IPS DF 4.7 (cell line): ENCODE data around the gene TMEM191C.
"Not testable (repeated sequence)": the region's sequence is repeated elsewhere in the genome, so short reads cannot be mapped to it uniquely, and the experiment has no call there.

Source experiments
- DNase-seq: peaks from one replicate; pipeline ENCODE4 v3.0.0-alpha.2; 2013; ENCODE audit warnings: low spot score; ENCODE audit errors: extremely low read depth

The TMEM191C gene

GRCh38 chr22:21446128-21446826, 20.9 kb upstream of the TMEM191C start:
- DNase-seq = no peak

- DNase-seq = no peak
These were observed 20.1 kb upstream of the TMEM191C start for GRCh38 chr22:21446827-21447690.

GRCh38 chr22:21447694-21448402, 19.3 kb upstream of the TMEM191C start:
- no peak for DNase-seq

GRCh38 chr22:21448627-21449416, 18.4 kb upstream of the TMEM191C start:
- no peak for DNase-seq

DNA sequence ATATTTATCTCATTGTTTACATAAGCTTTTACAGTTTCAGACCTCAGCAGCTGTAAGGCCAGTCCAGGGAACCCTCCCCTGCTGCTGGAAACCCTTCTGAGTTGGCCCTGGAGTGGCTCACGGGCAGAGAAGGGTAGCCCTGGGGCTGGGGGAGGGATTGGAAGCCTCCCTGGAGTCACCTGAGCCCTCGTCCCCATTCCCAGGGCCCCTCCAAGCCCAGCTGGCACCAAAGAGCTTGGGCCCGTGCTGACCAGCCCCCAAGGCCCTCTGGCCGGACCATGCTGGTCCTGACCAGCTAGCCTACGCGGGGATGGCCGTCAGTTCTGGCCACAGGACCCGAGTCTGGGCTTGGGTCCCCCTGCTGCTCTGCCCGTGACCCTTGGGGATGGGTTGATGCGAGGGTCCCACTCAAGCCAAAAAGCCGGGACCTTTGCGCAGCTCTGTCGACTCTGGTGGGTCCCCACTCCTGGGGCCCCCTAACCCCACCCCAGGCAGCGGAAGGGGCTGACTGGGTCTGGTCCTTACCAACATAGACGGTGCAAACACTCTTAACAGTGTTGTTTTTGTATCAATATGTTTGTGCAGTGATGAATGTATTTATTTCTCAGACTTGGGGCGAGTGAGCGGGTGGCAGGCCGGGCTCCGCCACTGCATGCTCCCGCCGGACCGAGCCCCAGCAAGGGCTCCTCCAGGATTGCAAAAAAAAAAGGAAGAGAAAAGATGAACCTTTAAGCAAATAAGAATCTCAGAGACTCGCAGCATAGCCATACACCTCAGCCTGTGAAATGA, 17.5 kb upstream of the TMEM191C start:
- no peak for DNase-seq

GRCh38 chr22:21450320-21450831, 16.8 kb upstream of the TMEM191C start:
- no peak for DNase-seq

- no peak for DNase-seq
These were observed 16.3 kb upstream of the TMEM191C start for GRCh38 chr22:21450858-21451353.

- DNase-seq = no peak
These were observed 15.4 kb upstream of the TMEM191C start for GRCh38 chr22:21451545-21452520.

GRCh38 chr22:21452666-21453065, 14.5 kb upstream of the TMEM191C start:
- DNase-seq = not testable (repeated sequence)

GRCh38 chr22:21454998-21455333, 12.2 kb upstream of the TMEM191C start:
- not testable (repeated sequence) for DNase-seq

- DNase-seq = no peak
These were observed 11.7 kb upstream of the TMEM191C start for GRCh38 chr22:21455334-21456089.

DNA sequence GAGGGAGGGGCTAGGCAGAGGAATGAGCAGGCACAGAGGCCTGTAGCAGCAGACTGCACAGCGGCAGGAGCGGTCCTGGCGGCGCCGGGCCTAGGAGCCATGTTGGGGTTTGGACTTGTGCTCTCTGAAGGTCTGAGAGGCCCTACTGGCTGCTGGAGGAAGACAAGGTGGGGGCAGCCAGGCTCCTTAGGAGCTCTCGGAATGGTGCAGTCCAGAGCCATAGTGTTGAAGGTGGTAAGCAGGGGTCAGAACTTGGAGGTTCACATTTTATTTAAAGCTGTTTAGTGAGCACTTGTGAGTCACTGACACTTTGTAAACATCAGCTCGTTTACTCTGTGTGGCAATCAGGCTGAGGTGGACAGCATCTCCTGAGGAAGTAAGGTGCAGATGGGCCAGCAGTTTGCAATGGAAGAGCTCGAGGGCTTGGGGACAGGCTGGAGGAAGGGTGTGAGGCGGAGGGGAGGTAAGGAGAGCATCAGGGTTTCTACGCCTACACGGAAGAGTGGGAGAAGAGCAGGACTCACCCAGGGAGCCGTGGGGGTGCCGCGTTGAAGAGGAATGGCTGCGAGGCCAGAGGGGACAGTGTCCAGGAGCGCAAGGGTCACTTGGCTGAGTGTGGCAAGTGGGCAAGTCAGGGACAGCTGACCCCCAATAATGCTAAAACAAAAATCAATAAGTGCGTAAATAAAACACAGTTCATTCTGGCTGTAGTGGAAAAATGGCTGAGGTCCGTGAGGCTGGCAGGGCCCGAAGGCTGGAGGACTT, 10.0 kb upstream of the TMEM191C start:
- no peak for DNase-seq

GRCh38 chr22:21462672-21463071, 4.5 kb upstream of the TMEM191C start:
- DNase-seq = not testable (repeated sequence)

DNA sequence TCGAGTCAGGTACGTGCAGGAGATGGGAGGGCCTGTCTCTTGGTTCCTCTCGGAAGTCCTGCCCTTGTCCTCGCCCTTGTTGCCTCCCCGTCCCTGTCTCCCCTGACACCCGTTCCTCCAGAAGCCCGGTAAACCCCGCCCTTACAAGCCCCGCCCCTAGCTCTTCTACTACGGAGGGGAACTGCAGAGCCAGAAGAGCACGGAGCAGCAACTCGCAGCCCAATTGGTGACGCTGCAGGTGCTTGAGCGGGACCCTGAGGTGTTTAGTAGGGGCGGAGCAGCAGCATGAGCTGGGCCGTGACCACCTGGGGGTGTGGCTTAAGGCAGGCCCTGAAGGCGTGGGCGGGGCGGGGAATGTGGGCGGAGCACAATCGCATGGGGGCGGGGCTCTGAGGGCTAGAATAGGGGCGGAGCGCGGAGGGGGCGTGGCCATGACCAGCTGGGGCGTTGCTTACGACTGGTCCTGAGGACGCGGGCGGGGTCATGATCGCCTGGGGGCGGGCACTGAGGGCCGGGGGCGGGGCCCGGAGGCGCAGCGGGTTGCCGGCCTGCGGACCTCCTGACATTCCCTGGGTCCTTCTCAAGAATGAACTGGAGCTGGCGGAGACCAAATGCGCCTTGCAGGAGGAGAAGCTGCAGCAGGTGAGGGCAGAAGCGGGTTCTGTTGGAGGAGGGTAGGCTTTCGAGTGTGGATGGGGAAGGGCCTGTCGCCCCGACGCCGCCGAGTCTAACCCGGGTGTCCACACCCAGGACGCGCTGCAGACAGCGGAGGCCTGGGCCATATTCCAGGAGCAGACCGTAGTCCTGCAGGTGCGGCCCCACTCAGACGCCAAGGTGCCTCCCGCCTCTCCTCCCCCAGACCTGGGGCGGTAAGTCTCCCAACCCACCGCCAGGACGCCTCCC, 1.3 kb downstream of the TMEM191C start:
- DNase-seq = not testable (repeated sequence)

DNA sequence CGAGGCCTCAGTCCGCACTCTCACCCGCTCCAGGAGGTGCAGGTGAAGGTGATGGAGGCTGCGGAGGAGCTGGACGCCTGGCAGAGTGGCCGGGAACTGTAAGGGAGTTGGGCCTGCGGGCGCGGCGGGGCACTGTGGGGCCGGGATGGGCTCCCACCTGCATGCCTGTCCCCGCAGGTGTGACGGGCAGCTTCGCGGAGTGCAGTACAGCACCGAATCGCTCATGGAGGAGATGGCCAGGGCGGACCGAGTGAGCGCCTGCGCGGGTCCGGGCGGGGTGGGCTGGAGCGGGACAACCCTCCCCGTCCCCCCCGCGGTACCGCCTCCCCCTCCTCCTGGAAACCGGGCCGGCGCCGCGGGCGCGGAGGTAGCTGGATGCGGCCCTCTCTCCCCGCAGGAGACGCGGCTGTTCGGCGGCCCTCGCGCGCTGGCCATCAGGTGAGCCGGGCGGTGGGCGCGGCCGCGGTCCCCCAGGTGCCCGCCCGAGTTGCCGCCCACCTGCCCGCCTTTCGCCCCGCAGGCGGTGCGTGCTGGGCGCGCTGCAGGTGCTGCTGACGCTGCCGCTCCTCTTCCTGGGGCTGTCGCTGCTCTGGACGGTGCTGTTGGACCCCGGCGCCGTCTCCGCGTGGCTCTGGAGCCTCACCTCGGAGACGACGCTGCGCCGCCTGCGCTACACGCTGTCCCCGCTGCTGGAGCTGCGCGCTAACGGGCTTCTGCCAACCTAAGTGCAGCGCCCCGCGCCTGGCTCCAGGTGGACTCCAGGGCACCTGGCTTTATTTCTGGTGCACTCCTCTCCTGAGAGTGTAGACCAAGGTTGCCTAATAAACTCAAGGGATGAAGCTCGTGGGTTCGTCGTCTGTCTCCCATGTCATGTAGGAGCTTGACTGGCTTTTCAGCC, 2.2 kb downstream of the TMEM191C start:
- not testable (repeated sequence) for DNase-seq
